Purkinje cell (primary cell): Measurements from ENCODE around the gene TXNDC12. TPM values are rescaled to one million over a fixed set of nuclear protein-coding genes. Genes with fewer than 3 reads are reported as not detected.

Experiments
- polyA plus RNA-seq: library from polyadenylated mRNA; unstranded; fragments of >200 nt; fragmentation: Nextera tagmentation; gene quantifications from 2 replicates; pipeline ENCODE4 v1.2.1, GENCODE V29; 2014

Gene TXNDC12
- polyA plus RNA-seq: 27.2 and 30.1 TPM in 2 replicates

GRCh38 chr1:52055066-52055865 lies at the start of gene TXNDC12:
Gene TXNDC12, minus strand, starts transcription at chr1:52055191. Its CDS starts 95 bp downstream, at chr1:52055096.

GRCh38 chr1:52056163-52056936 lies 1.4 kb upstream of the TXNDC12 start, which contains the start of gene BTF3L4:
Gene BTF3L4, plus strand, starts transcription at chr1:52056295. Its CDS starts 3,553 bp downstream, at chr1:52059848.

DNA sequence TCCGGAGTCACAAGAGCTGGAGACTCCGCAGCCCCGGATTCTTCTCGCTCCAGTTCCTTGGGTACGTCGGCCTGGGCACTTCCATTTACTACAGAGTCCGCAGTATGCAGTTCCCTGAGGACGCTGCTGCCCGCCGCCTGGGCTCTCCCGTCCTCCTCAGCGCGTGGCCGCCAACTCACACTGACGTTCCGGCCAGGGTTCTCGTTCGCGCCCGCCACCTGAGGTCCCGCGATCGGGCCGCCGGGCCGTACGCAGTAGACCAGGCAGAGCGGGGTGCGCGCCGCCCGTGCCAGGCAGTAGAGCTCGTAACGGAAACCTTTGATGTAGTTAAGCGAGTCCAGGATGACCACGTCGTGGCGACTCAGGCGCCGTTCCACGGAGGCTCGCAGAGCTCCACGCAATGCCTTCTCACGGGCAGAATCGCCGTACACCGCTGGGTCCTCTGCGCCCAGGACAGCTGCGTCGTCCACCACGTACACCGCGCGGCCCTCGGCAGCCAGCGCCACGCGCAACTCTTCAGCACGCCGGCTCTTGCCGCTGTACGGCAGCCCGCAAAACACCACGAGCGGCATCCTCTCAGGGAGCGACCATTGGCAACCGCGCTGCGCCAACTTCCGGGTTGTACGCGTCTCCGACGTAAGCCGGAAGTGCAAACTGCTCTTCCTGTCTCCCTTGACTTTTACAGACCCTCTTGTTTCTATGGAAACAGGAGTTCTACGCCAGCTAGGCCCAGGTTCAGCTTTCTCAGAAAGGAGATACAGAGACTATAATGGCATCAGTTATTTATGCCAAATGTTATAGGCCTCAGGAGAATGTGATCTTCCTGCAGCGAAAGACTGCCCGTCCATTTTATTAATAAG lies 21.6 kb downstream of the TXNDC12 start, which contains the start of gene KTI12:
Gene KTI12, minus strand, starts transcription at position 621 of the 860 bp plus-strand sequence. Its CDS starts 49 bp downstream, at position 572.

GRCh38 chr1:51990478-51990965 lies 64.5 kb downstream of the TXNDC12 start, which contains the start of gene RAB3B:
Gene RAB3B, minus strand, starts transcription at chr1:51990700. Its CDS starts 13,583 bp downstream, at chr1:51977117.

Other genes starting within 250 kb of the TXNDC12 start
- gene NRDC, start 176.5 kb downstream of the TXNDC12 start, polyA plus RNA-seq: 108 and 138 TPM in 2 replicates
- 0.21 and 1.6 TPM in 2 replicates for gene RAB3B, start 64.5 kb downstream of the TXNDC12 start, polyA plus RNA-seq
- gene KTI12, start 21.4 kb downstream of the TXNDC12 start, polyA plus RNA-seq: 3.0 and 6.4 TPM in 2 replicates
- 105 and 113 TPM in 2 replicates for gene BTF3L4, start 1.1 kb upstream of the TXNDC12 start, polyA plus RNA-seq
- 13.6 and 32.7 TPM in 2 replicates for gene ZFYVE9, start 86.9 kb upstream of the TXNDC12 start, polyA plus RNA-seq